ENCODE results near the gene WNT11. TPM values are rescaled to one million over a fixed set of nuclear protein-coding genes. Genes with fewer than 3 reads are reported as not detected.

The WNT11 gene
- total RNA-seq, 1 donor from 2014 or later, result not detected

- Histone ChIP-seq H3K36me3 (ENCODE audit: control insufficient read depth, insufficient read depth, low read length) (no peaks in the 10 kb centered on the region), H3K27me3 (ENCODE audit: control insufficient read depth, insufficient read depth, low read length) (peaks cover 2% of the 10 kb centered on the region), H3K4me3 (ENCODE audit: low read depth, low read length) (no peak overlapping the region)
- TF ChIP-seq CTCF (IDR thresholded peaks at IDR 0.05; ENCODE audit: insufficient read depth, low read length, severe bottlenecking), result no peak
- no peak for DNase-seq (ENCODE audit: low read depth)
- FAIRE-seq, result no peak
Measured at GRCh38 chr11:76164081-76164480, 42.2 kb downstream of the WNT11 start.

GRCh38 chr11:76163289-76163880 lies 42.9 kb downstream of the WNT11 start:
- no peak for TF ChIP-seq CTCF (IDR thresholded peaks at IDR 0.05; ENCODE audit: insufficient read depth, low read length, severe bottlenecking)
- DNase-seq (ENCODE audit: low read depth) (no peak), FAIRE-seq (no peak)
- H3K36me3 ChIP-seq (ENCODE audit: control insufficient read depth, insufficient read depth, low read length), result no peaks in the 10 kb centered on the region
- H3K27me3 ChIP-seq (ENCODE audit: control insufficient read depth, insufficient read depth, low read length), result peaks cover 2% of the 10 kb centered on the region
- no peak overlapping the region for H3K4me3 ChIP-seq (ENCODE audit: low read depth, low read length)

GRCh38 chr11:76162336-76163288 lies 43.7 kb downstream of the WNT11 start:
- Histone ChIP-seq H3K4me3 (ENCODE audit: low read depth, low read length) (no peak overlapping the region), H3K36me3 (ENCODE audit: control insufficient read depth, insufficient read depth, low read length) (no peaks in the 10 kb centered on the region), H3K27me3 (ENCODE audit: control insufficient read depth, insufficient read depth, low read length) (peaks cover 2% of the 10 kb centered on the region)
- FAIRE-seq, result no peak
- no peak for DNase-seq (ENCODE audit: low read depth)
- no peak for TF ChIP-seq CTCF (IDR thresholded peaks at IDR 0.05; ENCODE audit: insufficient read depth, low read length, severe bottlenecking)

GRCh38 chr11:76161261-76161961 lies 44.9 kb downstream of the WNT11 start:
- TF ChIP-seq CTCF (IDR thresholded peaks at IDR 0.05; ENCODE audit: insufficient read depth, low read length, severe bottlenecking), result no peak
- Histone ChIP-seq H3K36me3 (ENCODE audit: control insufficient read depth, insufficient read depth, low read length) (no peaks in the 10 kb centered on the region), H3K4me3 (ENCODE audit: low read depth, low read length) (no peak overlapping the region), H3K27me3 (ENCODE audit: control insufficient read depth, insufficient read depth, low read length) (peaks cover 5% of the 10 kb centered on the region)
- FAIRE-seq (no peak), DNase-seq (ENCODE audit: low read depth) (no peak)

DNA sequence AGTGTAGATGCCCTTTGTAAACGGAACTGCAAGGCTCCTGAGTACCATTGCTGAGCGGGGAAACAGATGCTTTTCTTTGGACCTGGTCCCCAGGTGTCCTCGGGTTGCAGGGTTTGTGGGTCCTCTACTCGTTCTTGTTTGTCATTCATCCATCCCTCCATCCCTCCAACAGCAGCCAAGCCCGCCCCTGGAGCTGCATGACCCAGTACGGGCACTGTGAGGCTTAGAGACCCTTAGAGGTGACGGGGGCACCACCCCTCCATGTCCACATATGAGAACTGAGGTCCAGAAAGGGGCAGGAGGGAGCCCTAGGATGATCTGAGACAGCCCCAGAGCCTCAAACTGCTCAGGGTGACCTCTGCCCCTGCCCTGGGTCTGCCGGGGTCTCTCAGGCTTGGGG lies 45.4 kb downstream of the WNT11 start:
- no peaks in the 10 kb centered on the region for H3K36me3 ChIP-seq (ENCODE audit: control insufficient read depth, insufficient read depth, low read length)
- DNase-seq (ENCODE audit: low read depth) (no peak), FAIRE-seq (no peak)
- no peak overlapping the region for H3K4me3 ChIP-seq (ENCODE audit: low read depth, low read length)
- TF ChIP-seq CTCF (IDR thresholded peaks at IDR 0.05; ENCODE audit: insufficient read depth, low read length, severe bottlenecking), result no peak
- H3K27me3 ChIP-seq (ENCODE audit: control insufficient read depth, insufficient read depth, low read length), result peaks cover 5% of the 10 kb centered on the region
